ENCODE data around the gene TCEAL8. TPM values are rescaled to one million over a fixed set of nuclear protein-coding genes. Genes with fewer than 3 reads are reported as not detected.

Gene TCEAL8
- total RNA-seq, 1 experiment from 2014 or later, result 21.5 TPM

DNA sequence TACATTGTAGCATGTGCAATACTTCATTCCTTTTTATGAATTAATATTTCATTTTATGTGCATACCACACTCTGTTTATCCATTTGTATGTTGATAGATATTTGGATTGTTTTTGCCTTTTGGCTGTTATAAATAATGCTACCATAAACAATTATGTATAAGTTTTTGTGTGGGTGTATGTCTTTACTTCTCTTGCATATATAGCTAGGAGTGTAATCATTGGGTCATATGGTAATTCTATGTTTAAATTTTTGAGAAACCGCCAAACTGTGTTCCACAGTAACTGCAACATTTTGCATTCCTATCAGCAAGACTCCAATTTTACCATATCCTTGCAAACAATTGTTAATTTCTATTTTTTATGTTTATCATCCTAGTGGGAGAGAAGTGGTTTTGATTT lies 24.7 kb upstream of the TCEAL8 start:
- ChIA-PET POLR2A (no interaction called here), CTCF (no interaction called here)
- no peak for DNase-seq
- BruUV-seq (replicated peaks), result no TSS peak
- no peaks in the 10 kb centered on the region for H3K9me3 ChIP-seq
- no peak overlapping the region for H3K4me3 ChIP-seq (ENCODE audit: low read depth, low read length)
- TF ChIP-seq, protein P1, sequence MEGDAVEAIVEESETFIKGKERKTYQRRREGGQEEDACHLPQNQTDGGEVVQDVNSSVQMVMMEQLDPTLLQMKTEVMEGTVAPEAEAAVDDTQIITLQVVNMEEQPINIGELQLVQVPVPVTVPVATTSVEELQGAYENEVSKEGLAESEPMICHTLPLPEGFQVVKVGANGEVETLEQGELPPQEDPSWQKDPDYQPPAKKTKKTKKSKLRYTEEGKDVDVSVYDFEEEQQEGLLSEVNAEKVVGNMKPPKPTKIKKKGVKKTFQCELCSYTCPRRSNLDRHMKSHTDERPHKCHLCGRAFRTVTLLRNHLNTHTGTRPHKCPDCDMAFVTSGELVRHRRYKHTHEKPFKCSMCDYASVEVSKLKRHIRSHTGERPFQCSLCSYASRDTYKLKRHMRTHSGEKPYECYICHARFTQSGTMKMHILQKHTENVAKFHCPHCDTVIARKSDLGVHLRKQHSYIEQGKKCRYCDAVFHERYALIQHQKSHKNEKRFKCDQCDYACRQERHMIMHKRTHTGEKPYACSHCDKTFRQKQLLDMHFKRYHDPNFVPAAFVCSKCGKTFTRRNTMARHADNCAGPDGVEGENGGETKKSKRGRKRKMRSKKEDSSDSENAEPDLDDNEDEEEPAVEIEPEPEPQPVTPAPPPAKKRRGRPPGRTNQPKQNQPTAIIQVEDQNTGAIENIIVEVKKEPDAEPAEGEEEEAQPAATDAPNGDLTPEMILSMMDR (IDR thresholded peaks at IDR 0.05; ENCODE audit: insufficient read depth in 1 of 2, low read depth in 1 of 2, low read length in 1 of 2, severe bottlenecking in 1 of 2, unreplicated experiment in 1 of 2), result no peak
- peaks cover 26% of the 10 kb centered on the region for H3K27me3 Mint-ChIP-seq (ENCODE audit: insufficient read depth, unreplicated experiment)
- peaks cover 6% of the 10 kb centered on the region for H3K4me1 Mint-ChIP-seq (ENCODE audit: low read depth, unreplicated experiment)
- no peaks in the 10 kb centered on the region for H3K4me1 ChIP-seq
- no peaks in the 10 kb centered on the region for H3K36me3 ChIP-seq (ENCODE audit: control insufficient read depth, insufficient read depth, low read length)
- intact Hi-C loops (cut with micrococcal nuclease; ENCODE audit: unreplicated experiment), result no loop called here
- no peaks in the 10 kb centered on the region for H3K27me3 ChIP-seq (replicated peaks; ENCODE audit: control insufficient read depth, insufficient read depth, low read length)
- no peak overlapping the region for H3K4me3 Mint-ChIP-seq (ENCODE audit: unreplicated experiment)
- no peaks in the 10 kb centered on the region for H3K36me3 Mint-ChIP-seq (ENCODE audit: insufficient read depth, unreplicated experiment)
- H3K9me3 Mint-ChIP-seq (ENCODE audit: unreplicated experiment), result no peaks in the 10 kb centered on the region
- no peak overlapping the region for H3K27ac Mint-ChIP-seq (ENCODE audit: unreplicated experiment)

DNA sequence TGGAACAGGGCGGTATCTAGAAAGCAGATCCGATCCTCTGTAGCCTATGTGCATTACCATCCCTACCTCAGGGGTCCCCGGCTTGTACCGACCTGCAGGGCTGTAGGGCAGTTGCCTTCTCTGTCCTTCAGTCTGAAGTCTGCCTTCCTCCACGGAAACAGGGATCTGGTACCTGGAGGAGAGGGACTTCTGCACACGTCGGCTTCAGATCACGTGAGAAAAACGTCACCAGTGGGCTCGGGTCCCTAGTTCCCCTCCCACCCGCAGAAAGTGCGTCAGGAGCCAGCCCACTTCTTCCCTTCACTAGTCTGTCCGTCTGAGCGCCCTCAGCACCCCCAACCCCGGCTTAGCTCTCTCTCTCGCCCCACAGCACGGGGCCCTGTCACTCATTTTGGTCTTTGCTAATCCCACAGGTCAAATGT lies 21.6 kb upstream of the TCEAL8 start, which contains the start of gene TCEAL5:
Gene TCEAL5 (minus strand): TSS at position 170 of the 422 bp plus-strand sequence. CDS start 2,187 bp downstream, outside the sequence.
- intact Hi-C loops (cut with micrococcal nuclease; ENCODE audit: unreplicated experiment), result no loop called here
- H3K9me3 Mint-ChIP-seq (ENCODE audit: unreplicated experiment), result no peaks in the 10 kb centered on the region

DNA sequence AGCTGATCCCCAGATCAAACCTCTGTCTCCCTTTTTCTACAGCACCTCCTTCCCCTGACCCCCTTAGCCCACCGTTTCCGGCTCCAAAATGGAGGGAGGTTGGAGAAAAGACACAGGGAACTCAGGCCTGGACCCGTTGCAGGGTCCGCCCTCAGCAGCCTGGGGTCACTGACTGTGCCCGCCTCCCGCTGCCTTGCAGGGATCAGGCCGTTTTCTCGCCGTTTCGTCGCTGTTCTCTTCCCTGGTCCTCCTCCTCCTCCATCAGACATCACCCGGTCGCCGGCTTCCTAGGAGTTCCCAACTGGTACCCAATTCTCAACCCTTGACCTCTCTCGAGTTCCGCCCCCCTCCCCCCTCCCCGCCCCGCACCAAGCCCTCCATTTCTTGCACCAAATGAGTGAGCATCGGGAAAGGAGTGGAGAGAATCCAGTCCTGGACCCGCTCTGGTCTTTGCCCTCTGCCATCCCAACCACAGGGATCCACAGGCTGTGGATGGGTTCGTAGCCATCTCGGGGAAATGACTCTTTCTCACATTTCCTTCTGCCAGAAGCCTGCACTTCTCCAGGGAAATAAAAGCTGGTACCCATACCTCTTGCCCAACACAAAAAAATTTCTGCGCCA lies 21.1 kb upstream of the TCEAL8 start:
- Histone ChIP-seq H3K4me3 (ENCODE audit: low read depth, low read length) (no peak overlapping the region), H3K36me3 (ENCODE audit: control insufficient read depth, insufficient read depth, low read length) (no peaks in the 10 kb centered on the region), H3K9me3 (no peaks in the 10 kb centered on the region), H3K4me1 (no peaks in the 10 kb centered on the region), H3K27me3 (replicated peaks; ENCODE audit: control insufficient read depth, insufficient read depth, low read length) (no peaks in the 10 kb centered on the region)
- no peak overlapping the region for H3K4me3 Mint-ChIP-seq (ENCODE audit: unreplicated experiment)
- intact Hi-C loops (cut with micrococcal nuclease; ENCODE audit: unreplicated experiment), result no loop called here
- peaks cover 29% of the 10 kb centered on the region for H3K27me3 Mint-ChIP-seq (ENCODE audit: insufficient read depth, unreplicated experiment)
- ChIA-PET POLR2A (no interaction called here), CTCF (no interaction called here)
- H3K4me1 Mint-ChIP-seq (ENCODE audit: low read depth, unreplicated experiment), result peaks cover 6% of the 10 kb centered on the region
- H3K36me3 Mint-ChIP-seq (ENCODE audit: insufficient read depth, unreplicated experiment), result no peaks in the 10 kb centered on the region
- H3K9me3 Mint-ChIP-seq (ENCODE audit: unreplicated experiment), result no peaks in the 10 kb centered on the region
- TF ChIP-seq, protein P1 (IDR thresholded peaks at IDR 0.05; ENCODE audit: insufficient read depth in 1 of 2, low read depth in 1 of 2, low read length in 1 of 2, severe bottlenecking in 1 of 2, unreplicated experiment in 1 of 2), result no peak
- no peak for DNase-seq
- H3K27ac Mint-ChIP-seq (ENCODE audit: unreplicated experiment), result no peak overlapping the region
- no TSS peak for BruUV-seq (replicated peaks)

More for the DNA sequence above, 21.6 kb upstream of the TCEAL8 start, which contains the start of gene TCEAL5:
- no peaks in the 10 kb centered on the region for H3K27me3 ChIP-seq (replicated peaks; ENCODE audit: control insufficient read depth, insufficient read depth, low read length)
- Mint-ChIP-seq H3K4me1 (ENCODE audit: low read depth, unreplicated experiment) (peaks cover 6% of the 10 kb centered on the region), H3K27me3 (ENCODE audit: insufficient read depth, unreplicated experiment) (peaks cover 31% of the 10 kb centered on the region), H3K27ac (ENCODE audit: unreplicated experiment) (no peak within 1 kb of the TSS), H3K36me3 (ENCODE audit: insufficient read depth, unreplicated experiment) (no peaks in the 10 kb centered on the region), H3K4me3 (ENCODE audit: unreplicated experiment) (peak within 1 kb of the TSS; percentile 18)
- H3K9me3 ChIP-seq, result no peaks in the 10 kb centered on the region
- TF ChIP-seq, protein P1 (IDR thresholded peaks at IDR 0.05; ENCODE audit: insufficient read depth in 1 of 2, low read depth in 1 of 2, low read length in 1 of 2, severe bottlenecking in 1 of 2, unreplicated experiment in 1 of 2), result no peak
- no peaks in the 10 kb centered on the region for H3K4me1 ChIP-seq
- peak within 1 kb of the TSS; percentile 5; the same call in 1 of the 2 replicates for H3K4me3 ChIP-seq (ENCODE audit: low read depth, low read length)
- DNase-seq, result no peak
- CTCF ChIA-PET, result no interaction called here
- POLR2A ChIA-PET, result no interaction called here
- H3K36me3 ChIP-seq (ENCODE audit: control insufficient read depth, insufficient read depth, low read length), result no peaks in the 10 kb centered on the region
- no TSS peak for BruUV-seq (replicated peaks)

Data from Caco-2 (cell line).